OCI-LY7 (cell line): ENCODE results near the gene RIMS4.

Source experiments
- CTCF ChIP-seq: fragments of 200-600 bp; sonication (generic); conservative IDR thresholded peaks from 2 replicates; pipeline ENCODE4 v1.5.1; 2014; ENCODE audit warnings: mild to moderate bottlenecking, antibody characterized with exemption, low read length, moderate library complexity, mixed read lengths
- EZH2phosphoT487 ChIP-seq: fragments of 200-600 bp; sonication (generic); IDR thresholded peaks from 2 replicates; pipeline ENCODE4 v1.6.1; 2018; ENCODE audit warnings: low read depth, borderline replicate concordance, mild to moderate bottlenecking, mixed run types, antibody characterized with exemption, low read length, moderate library complexity, mixed read lengths

GRCh38 chr20:44717986-44718385 lies 92.4 kb downstream of the RIMS4 start:
- peak; percentile 45; the same call in 1 of the 2 replicates for TF ChIP-seq CTCF
- TF ChIP-seq EZH2phosphoT487: no peak
